NCI-H2196 treated with DMSO at 0.1 percent for 48 hours (cell line): ENCODE results near the gene ZNF557.
A peak's percentile ranks its signal among the peaks of the same experiment; 100 is the strongest.
"Not testable (repeated sequence)": the region's sequence is repeated elsewhere in the genome, so short reads cannot be mapped to it uniquely, and the experiment has no call there.

Experiments
- DNase-seq: peaks from one replicate; lab custom pipeline; 2025; ENCODE audit not compliant: unreplicated experiment; lab: John Stamatoyannopoulos, UW

ZNF557 gene

DNA sequence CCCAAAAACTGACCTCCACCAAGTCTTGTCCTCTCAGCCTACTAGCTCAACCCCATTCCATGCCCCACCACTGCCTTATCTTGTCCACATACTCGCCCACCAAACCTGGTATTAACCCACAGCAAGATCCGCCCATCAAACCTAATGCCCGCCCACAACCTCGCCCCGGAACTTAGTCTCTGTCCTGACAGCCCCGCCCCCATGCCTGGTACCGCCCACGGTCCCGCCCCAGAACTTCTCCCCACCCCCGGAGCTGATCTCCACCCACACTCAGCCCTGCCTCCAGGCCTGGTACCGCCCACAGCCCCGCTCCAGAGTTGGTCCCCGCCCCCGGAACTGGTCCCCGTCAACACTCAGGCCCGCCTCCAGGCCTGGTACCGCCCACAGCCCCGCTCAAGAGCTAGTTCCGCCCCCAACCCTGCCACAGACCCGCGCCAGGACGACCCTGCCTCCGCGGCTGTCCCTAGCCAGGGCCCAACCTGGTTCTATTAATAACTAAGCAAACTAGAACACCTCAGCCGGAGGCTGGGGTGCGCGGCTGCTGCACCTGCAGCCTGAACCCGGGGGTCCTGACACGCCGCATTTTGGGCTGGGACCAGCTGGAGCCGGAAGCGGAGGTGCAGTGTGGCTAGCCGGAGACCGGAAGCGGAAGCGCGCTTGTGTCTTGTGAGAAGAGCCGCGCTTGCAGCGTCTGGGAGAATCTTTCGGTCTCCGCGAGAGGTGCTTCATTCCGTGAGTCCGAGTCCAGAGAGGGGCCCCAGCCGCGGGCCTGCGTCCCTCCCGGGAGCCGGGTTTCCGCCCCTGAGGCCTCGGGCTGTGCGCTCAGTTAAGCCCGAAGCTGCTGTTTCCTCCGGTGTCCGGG, at the start of gene ZNF557:
Gene ZNF557 (plus strand): TSS at position 662 of the 862 bp plus-strand sequence. CDS start 5,372 bp downstream, outside the sequence.
- DNase-seq: peak; percentile 89

DNA sequence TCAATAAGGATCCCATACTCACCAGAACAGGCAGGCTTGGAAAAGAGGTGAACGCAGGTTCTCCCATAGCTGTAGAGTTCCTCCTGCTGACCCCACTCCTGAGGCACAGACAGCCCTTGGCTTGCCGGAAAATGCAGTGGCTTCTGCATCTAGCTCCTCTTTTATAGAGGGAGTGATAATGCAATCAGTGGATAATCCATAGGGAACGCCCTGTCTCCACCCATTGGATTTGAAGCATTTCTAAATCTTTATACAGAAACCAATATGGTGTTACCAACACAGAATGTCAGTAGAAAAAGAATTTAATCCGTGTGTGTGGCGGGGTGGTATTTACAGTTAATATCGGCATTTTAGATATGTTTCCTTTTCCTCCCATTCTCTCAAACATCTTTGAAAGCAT, 48.2 kb upstream of the ZNF557 start, which contains the start of gene MBD3L2B:
Gene MBD3L2B (minus strand): TSS at position 101 of the 400 bp plus-strand sequence. CDS start 34 bp downstream, at position 67.
- not testable (repeated sequence) for DNase-seq

DNA sequence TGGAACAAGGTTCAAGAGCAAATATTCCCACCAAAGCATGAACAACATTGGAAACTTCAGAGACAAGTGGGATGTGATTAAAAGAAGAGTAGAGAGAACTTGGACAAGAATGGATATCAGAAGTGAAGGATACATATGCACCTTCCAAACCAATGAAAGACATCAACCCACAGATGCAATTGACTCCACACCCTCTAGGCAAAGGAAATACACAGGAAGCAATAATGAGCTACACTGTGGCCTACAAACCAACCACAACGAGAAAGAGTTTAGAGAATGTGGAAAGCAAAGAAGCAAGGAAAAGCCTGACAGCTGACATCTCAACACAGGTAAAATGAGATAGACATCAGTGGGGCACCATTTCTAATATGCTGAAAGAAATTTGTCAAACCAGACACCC, 40.7 kb upstream of the ZNF557 start:
- not testable (repeated sequence) for DNase-seq

DNA sequence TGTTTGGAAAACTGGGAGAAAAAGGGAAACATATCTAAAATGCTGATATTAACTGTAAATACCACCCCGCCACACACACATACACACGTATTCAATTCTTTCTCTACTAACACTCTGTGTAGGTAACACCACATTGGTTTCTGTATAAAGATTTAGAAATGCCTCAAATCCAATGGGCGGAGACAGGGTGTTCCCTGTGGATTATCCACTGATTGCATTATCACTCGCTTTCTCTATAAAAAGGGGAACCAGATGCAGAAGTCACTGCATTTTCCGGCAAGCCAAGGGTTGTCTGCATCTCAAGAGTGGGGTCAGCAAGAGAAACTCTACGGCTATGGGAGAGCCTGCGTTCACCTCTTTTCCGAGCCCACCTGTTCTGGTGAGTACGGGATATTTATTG, 39.2 kb upstream of the ZNF557 start, which contains the start of gene MBD3L5:
Gene MBD3L5 (plus strand): TSS at position 301 of the 400 bp plus-strand sequence. CDS start 34 bp downstream, at position 335.
- not testable (repeated sequence) for DNase-seq

DNA sequence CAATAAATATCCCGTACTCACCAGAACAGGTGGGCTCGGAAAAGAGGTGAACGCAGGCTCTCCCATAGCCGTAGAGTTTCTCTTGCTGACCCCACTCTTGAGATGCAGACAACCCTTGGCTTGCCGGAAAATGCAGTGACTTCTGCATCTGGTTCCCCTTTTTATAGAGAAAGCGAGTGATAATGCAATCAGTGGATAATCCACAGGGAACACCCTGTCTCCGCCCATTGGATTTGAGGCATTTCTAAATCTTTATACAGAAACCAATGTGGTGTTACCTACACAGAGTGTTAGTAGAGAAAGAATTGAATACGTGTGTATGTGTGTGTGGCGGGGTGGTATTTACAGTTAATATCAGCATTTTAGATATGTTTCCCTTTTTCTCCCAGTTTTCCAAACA, 29.4 kb upstream of the ZNF557 start, which contains the start of gene MBD3L4:
Gene MBD3L4 (minus strand): TSS at position 101 of the 400 bp plus-strand sequence. CDS start 35 bp downstream, at position 66.
- DNase-seq: not testable (repeated sequence)

DNA sequence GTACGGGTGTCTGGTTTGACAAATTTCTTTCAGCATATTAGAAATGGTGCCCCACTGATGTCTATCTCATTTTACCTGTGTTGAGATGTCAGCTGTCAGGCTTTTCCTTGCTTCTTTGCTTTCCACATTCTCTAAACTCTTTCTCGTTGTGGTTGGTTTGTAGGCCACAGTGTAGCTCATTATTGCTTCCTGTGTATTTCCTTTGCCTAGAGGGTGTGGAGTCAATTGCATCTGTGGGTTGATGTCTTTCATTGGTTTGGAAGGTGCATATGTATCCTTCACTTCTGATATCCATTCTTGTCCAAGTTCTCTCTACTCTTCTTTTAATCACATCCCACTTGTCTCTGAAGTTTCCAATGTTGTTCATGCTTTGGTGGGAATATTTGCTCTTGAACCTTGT, 27.9 kb upstream of the ZNF557 start:
- DNase-seq: not testable (repeated sequence)

DNA sequence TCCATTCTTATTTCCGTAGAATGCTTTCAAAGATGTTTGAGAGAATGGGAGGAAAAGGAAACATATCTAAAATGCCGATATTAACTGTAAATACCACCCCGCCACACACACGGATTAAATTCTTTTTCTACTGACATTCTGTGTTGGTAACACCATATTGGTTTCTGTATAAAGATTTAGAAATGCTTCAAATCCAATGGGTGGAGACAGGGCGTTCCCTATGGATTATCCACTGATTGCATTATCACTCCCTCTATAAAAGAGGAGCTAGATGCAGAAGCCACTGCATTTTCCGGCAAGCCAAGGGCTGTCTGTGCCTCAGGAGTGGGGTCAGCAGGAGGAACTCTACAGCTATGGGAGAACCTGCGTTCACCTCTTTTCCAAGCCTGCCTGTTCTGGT, 20.5 kb upstream of the ZNF557 start, which contains the start of gene MBD3L2:
Gene MBD3L2 (plus strand): TSS at position 301 of the 400 bp plus-strand sequence. CDS start 53 bp downstream, at position 354.
- not testable (repeated sequence) for DNase-seq

DNA sequence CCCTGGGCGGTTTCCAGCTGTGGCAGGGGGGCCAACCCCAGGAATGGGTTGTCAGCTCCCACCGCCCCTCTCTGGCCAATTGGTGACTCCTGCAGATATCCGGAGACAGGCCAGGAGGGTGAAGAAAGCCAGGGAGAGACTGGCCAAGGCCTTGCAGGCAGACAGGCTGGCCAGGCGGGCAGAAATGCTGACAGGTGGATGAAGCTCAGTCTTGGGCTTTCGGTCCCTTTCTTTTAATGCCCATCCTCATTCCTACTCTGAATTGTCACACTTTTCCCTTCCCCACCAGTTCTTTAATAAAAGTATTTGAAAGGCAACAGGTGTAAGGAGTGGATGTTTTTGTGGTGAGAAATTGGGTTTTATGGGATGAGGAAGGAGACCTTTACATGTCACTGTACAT, 18.1 kb upstream of the ZNF557 start:
- not testable (repeated sequence) for DNase-seq

DNA sequence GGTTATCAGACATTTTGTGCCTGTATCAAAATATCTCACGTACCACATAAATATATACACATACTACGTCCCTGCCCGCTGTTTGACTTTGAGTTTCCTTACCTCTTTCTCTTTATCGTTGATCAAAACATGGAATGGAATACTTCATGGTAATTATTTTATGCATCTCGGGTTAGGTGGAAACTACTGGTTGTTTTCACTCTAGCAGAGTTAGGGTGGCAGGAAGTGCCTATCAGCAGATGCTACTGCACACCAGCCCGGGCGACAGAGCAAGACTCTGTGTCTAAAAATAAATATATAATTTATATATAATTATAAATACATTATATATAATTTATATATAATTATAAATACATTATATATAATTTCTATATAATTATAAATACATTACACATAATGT, 16.6 kb upstream of the ZNF557 start:
- not testable (repeated sequence) for DNase-seq

DNA sequence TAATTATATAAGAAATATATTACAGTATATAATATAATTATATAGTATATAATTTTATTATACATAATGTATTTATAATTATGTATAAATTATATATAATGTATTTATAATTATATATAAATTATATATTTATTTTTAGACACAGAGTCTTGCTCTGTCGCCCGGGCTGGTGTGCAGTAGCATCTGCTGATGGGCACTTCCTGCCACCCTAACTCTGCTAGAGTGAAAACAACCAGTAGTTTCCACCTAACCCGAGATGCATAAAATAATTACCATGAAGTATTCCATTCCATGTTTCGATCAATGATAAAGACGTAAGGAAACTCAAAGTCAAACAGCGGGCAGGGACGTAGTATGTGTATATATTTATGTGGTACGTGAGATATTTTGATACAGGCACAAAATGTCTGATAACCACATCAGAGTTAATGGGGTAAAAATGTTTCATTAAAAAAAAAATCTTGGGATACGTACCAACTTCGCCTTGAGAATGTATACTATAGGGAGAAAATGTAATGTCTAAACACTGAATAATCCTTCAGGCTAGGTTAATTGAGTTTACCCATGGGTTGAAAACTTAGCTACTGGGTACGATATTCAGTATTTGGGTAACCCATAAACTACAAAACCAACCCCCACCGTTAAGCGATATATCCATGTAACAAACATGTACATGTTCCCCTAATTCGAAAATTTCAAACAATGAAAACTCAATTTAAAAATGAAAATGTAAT, 14.7 kb upstream of the ZNF557 start:
- not testable (repeated sequence) for DNase-seq

DNA sequence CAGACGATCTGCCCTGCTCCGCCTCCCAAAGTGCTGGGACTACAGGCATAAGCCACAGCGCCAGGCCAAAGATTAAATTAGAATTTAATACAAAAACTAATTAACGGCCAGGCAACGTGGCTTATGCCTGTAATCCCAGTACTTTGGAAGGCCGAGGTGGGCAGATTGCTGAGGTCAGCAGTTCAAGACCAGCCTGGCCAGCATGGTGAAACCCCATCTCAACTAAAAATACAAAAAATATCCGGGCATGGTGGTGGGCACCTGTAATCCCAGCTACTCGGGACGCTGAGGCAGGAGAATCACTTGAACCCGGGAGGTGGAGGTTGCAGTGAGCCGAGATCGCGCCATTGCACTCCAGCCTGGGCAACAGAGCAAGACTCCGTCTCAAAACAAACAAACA, 13.8 kb upstream of the ZNF557 start:
- not testable (repeated sequence) for DNase-seq

DNA sequence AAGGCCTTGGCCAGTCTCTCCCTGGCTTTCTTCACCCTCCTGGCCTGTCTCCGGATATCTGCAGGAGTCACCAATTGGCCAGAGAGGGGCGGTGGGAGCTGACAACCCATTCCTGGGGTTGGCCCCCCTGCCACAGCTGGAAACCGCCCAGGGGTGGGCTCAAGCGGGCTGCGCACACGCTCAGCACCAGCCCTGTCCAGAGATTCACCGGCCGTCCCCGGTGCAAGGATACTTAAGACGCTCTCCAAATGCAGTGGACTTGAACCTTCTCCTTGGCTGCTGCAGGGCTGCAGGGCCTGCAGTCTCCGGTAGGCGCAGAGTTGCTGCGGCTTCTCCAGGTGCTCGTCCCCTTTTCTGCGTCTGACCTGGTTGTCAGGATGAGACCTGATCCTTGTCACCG, 13.1 kb upstream of the ZNF557 start:
- not testable (repeated sequence) for DNase-seq

DNA sequence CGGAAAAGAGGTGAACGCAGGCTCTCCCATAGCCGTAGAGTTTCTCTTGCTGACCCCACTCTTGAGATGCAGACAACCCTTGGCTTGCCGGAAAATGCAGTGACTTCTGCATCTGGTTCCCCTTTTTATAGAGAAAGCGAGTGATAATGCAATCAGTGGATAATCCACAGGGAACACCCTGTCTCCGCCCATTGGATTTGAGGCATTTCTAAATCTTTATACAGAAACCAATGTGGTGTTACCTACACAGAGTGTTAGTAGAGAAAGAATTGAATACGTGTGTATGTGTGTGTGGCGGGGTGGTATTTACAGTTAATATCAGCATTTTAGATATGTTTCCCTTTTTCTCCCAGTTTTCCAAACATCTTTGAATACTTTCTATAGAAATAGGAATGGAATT, 10.9 kb upstream of the ZNF557 start, which contains the start of gene MBD3L3:
Gene MBD3L3 (minus strand): TSS at position 101 of the 400 bp plus-strand sequence. CDS start 71 bp downstream, at position 30.
- not testable (repeated sequence) for DNase-seq

DNA sequence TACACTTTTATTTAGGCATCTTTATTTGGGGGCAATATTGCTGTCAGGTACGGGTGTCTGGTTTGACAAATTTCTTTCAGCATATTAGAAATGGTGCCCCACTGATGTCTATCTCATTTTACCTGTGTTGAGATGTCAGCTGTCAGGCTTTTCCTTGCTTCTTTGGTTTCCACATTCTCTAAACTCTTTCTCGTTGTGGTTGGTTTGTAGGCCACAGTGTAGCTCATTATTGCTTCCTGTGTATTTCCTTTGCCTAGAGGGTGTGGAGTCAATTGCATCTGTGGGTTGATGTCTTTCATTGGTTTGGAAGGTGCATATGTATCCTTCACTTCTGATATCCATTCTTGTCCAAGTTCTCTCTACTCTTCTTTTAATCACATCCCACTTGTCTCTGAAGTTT, 9.5 kb upstream of the ZNF557 start:
- DNase-seq: not testable (repeated sequence)

DNA sequence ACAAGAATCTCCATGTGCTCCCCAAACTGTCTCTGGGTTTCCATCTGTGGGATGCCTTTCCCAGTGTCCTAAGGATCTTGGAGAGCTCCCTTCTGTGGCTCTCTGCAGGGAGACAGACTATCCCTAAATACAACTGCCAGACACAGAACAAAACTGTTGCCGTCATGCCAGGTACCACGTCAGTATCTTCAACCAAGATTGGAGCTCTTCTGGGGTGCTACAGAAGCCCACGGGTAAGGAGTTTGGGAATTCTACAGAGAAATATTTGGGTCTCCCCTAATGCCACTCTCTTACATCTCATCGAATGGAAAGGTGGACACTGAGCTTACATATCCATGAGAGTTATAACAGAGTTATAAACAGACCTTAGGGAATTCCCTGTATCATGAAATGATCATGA, 6.2 kb upstream of the ZNF557 start:
- no peak for DNase-seq

DNA sequence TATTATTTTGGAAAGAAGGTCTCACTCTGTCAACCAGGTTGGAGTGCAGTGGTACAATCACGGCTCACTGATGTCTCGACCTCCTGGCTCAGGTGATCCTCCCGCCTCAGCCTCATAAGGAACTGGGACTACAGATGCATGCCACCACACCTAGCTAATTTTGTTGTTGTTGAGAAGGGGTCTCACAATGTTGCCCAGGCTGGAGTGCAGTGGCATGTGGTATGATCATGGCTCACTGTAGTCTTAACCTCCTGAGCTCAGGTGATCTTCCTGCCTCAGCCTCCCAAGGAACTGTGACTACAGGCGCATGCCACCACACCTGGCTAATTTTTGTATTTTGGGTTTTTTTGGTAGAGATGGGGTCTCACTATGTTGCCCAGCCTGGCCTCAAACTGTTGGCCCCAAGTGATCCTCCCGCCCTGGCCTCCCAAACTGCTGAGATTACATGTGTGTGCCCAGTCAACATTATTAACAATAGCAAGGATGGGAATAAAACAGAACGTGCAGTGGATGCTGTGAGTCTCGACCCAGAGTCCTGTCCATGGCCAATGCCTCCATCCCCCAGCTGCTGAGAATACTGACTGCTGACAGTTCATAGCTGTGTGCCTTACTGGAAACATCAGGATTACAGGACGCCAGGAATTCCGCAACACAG, 5.6 kb upstream of the ZNF557 start:
- DNase-seq: no peak

DNA sequence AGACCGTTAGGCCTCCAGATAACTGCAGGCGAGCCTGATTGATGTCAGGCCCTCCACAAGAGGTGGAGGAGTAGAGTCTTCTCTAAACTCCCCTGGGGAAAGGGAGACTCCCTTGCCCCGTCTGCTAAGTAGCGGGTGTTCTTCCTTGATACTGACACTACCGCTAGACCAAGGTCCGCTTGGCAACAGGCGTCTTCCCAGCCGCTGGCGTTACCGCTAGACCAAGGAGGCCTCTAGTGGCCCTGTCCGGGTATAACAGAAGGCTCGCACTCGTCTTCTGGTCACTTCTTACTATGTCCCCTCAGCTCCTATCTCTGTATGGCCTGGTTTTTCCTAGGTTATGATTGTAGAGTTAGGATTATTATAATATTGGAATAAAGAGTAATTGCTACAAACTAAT, 2.4 kb upstream of the ZNF557 start:
- DNase-seq: not testable (repeated sequence)

DNA sequence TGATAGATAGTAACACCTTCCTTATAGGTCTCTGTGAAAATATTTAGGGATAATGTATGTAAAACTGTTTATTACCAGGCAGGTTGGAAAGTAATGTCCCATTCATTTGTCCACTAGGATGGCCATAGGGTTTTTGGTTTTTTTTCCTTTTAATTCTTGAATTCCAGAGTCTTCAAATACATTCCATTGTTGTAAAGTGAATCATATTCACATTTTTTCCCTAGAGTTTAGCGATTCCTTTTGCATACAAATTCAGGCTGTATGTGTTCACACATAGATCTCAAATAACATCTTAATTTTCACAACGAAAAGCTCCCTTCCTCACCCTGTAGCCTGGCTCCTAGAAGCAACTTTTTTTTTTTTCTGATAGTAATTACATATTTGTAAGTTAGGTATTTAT, 1.8 kb upstream of the ZNF557 start:
- no peak for DNase-seq

DNA sequence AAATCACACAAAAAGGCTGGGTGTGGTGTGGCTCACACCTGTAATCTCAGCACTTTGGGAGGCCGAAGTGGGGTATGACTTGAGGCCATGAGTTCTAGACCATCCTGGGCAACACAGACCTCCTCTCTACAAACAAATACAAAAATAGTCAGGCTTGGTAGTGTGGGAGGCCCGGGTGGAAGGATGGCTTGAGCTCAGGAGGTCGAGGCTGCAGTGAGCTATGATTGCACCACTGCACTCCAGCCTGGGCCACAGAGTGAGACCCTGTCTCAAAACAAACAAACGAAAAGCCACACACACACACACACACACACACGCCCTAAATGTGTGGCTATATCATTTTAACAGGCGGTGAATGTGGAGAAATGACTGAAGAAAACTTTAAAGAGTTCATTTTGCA, 904 bp upstream of the ZNF557 start:
- no peak for DNase-seq

DNA sequence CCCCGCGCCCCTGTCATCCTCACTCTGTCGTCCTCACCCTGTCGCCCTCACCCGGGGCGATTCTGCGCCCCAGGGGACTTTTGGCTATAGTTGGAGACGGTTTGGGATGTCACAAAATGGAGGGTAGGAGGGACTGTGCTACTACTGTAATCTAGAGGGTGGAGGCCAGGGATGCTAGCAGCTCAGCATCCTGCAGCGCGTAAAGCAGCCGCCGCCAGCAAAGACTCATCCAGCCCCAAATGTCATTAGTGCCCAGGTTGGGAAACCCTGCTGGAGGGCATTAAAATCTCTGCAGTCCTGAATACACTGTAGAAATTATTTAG, 362 bp downstream of the ZNF557 start:
- no peak for DNase-seq

DNA sequence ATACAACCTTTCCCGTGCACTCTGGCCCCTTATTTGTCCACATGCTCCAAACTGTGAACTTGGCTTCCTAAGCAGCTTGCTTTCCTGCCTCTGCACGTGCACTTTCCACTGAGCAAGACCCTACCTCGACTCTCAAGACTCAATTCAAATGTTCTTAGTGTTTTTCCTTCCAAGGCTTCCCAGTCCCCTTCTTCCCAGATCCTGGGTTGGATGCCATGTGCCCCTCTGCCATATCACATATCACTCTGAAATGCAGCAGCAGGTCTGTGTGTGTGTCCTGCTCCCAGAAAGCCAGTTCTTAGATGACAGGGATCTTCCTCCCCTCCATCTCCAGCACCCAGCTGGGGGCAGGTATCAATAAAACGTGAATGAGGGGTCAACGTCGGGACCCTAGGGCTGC, 3.0 kb downstream of the ZNF557 start:
- no peak for DNase-seq
